ENCODE data around the gene CCDC88C. TPM values are rescaled to one million over a fixed set of nuclear protein-coding genes. Genes with fewer than 3 reads are reported as not detected.

CCDC88C gene
- total RNA-seq, 2 experiments from 2014 or later = 269 to 287 TPM

DNA sequence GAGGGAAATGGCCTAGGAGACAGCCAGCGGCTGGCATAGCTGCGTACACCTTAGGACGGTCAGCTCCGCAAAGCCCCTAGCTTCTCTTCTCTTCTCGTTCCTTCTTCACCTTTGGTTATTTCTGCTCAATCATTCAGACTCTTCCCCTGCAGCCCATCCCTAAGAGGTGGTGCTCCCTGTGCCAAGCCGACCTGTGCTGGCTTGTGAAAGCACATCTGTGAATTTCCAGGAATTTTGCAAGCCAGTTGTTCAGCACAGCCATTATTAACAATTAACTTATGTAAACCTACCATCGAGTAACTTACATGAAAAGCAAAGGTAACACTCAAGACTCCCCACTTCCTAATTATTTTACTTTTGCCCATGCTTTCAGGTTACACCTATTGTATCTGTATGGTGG is 152.2 kb downstream of the CCDC88C start:
- CTCF ChIA-PET = interaction anchor here (2.1 kb wide), 1 partner anchor 88 kb away, joined by 13 read pairs; no protein-coding TSS in a partner anchor
- Histone ChIP-seq H3K4me3 (ENCODE audit: low read length) (no peak overlapping the region), H3K27ac (ENCODE audit: low read depth in 1 of 2, low read length in 2 of 2) (no peak overlapping the region), H3K36me3 (ENCODE audit: insufficient read depth, low read length) (peaks cover 11% of the 10 kb centered on the region), H3K27me3 (ENCODE audit: control insufficient read depth in 1 of 2, insufficient read depth in 2 of 2, low read length in 2 of 2) (no peaks in the 10 kb centered on the region), H3K4me1 (ENCODE audit: insufficient read depth, low read length) (peaks cover 34% of the 10 kb centered on the region), H3K9me3 (ENCODE audit: control insufficient read depth in 1 of 2, insufficient read depth in 1 of 2, low read length in 2 of 2) (no peaks in the 10 kb centered on the region)
- H3K4me1 Mint-ChIP-seq (ENCODE audit: low read depth) = peaks cover 60% of the 10 kb centered on the region
- no peak for ATAC-seq (ENCODE audit: poor library complexity)
- POLR2A ChIA-PET = interaction anchor here (1.1 to 3.6 kb wide), 4 partner anchors 9 to 22 kb away, joined by 4 to 59 read pairs (median 13); partner anchors contain the start of gene GPR68
- peaks cover 21% of the 10 kb centered on the region for H3K36me3 Mint-ChIP-seq (ENCODE audit: low read depth)
- H3K4me3 Mint-ChIP-seq = peak overlapping the region; percentile 75
- H3K9me3 Mint-ChIP-seq = no peaks in the 10 kb centered on the region
- intact Hi-C loops (cut with DNase I, micrococcal nuclease) = loop anchor here in 1 of 2 experiments (5.0 kb wide), 1 partner anchor 88 kb away; no protein-coding TSS in a partner anchor
- TF ChIP-seq, protein P1, sequence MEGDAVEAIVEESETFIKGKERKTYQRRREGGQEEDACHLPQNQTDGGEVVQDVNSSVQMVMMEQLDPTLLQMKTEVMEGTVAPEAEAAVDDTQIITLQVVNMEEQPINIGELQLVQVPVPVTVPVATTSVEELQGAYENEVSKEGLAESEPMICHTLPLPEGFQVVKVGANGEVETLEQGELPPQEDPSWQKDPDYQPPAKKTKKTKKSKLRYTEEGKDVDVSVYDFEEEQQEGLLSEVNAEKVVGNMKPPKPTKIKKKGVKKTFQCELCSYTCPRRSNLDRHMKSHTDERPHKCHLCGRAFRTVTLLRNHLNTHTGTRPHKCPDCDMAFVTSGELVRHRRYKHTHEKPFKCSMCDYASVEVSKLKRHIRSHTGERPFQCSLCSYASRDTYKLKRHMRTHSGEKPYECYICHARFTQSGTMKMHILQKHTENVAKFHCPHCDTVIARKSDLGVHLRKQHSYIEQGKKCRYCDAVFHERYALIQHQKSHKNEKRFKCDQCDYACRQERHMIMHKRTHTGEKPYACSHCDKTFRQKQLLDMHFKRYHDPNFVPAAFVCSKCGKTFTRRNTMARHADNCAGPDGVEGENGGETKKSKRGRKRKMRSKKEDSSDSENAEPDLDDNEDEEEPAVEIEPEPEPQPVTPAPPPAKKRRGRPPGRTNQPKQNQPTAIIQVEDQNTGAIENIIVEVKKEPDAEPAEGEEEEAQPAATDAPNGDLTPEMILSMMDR (IDR thresholded peaks at IDR 0.05) = no peak
- no peaks in the 10 kb centered on the region for H3K27me3 Mint-ChIP-seq
- no peak for DNase-seq
- H3K27ac Mint-ChIP-seq = peak overlapping the region; percentile 24

DNA sequence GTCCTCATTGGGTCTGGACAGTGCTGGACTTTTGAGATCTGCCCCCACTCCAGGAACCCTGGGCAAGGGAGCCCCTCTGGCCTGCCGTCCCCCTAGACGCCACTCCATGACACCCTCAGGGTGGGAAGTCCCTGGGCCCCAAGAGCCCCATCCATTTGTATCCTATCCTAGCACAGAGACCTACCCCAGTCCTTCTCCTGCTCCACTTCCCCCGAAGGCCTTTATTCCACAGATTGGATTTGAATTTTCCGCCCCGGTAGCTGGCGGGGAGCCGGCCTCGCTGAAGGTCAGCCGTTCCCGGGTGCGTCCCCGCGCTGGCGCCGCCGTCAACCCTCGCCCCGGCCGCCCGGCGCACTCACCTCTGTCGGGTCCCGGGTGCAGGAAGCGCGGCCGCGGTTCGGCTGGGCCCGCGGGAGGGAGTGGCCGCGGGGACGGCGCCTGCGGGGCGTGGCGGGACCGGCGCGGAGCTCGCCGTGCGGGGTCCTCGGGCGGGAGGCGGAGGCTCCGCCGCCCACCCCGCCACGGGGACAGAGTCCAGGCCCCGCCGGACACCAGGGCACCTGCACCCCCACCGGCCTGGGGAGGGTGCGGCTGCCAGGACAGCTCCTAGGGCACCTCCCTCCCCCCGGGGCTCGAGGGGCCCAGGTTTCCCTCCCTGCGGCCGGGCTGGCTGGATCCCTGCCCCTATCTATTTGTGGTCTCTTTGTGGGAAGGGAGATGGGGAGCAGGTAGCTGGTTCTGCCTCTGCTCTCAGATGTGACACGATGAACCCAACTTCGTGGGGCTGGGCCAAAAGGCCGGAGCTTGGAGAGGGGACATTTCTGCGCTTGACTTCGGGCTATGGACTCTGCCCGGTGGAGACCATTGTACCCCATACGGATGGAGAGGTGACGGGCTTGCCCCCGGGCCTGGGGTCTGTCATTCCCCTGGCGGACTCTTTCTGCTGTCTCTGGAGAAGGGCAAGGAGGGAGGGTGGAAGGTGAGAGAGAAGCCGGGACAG is 153.2 kb downstream of the CCDC88C start:
- H3K27me3 ChIP-seq (ENCODE audit: control insufficient read depth in 1 of 2, insufficient read depth in 2 of 2, low read length in 2 of 2) = no peaks in the 10 kb centered on the region
- Mint-ChIP-seq H3K36me3 (ENCODE audit: low read depth) (peaks cover 13% of the 10 kb centered on the region), H3K27ac (peak overlapping the region; percentile 24), H3K27me3 (no peaks in the 10 kb centered on the region), H3K9me3 (no peaks in the 10 kb centered on the region), H3K4me3 (peak overlapping the region; percentile 75), H3K4me1 (ENCODE audit: low read depth) (peaks cover 58% of the 10 kb centered on the region)
- peak overlapping the region in 1 of 2 donors; percentile 29 for H3K27ac ChIP-seq (ENCODE audit: low read depth in 1 of 2, low read length in 2 of 2)
- H3K4me1 ChIP-seq (ENCODE audit: insufficient read depth, low read length) = peaks cover 42% of the 10 kb centered on the region
- CTCF ChIA-PET = interaction anchor here (1.6 to 2.1 kb wide), 2 partner anchors 12 to 87 kb away, joined by 3 to 13 read pairs; no protein-coding TSS in a partner anchor
- peak in 5 of 14 experiments; percentile 30 to 65 (median 48) for DNase-seq
- intact Hi-C loops (cut with DNase I, micrococcal nuclease) = loop anchor here (5.0 kb wide), 2 partner anchors 37 to 87 kb away; no protein-coding TSS in a partner anchor
- TF ChIP-seq, protein P1 (IDR thresholded peaks at IDR 0.05) = no peak
- H3K9me3 ChIP-seq (ENCODE audit: control insufficient read depth in 1 of 2, insufficient read depth in 1 of 2, low read length in 2 of 2) = no peaks in the 10 kb centered on the region
- H3K4me3 ChIP-seq (ENCODE audit: low read length) = peak overlapping the region; percentile 37
- POLR2A ChIA-PET = interaction anchor here (0.7 to 3.6 kb wide), 11 partner anchors 8 to 71 kb away, joined by 3 to 59 read pairs (median 4); partner anchors contain the start of gene GPR68
- ATAC-seq (ENCODE audit: poor library complexity) = peak; percentile 50
- peaks cover 4% of the 10 kb centered on the region for H3K36me3 ChIP-seq (ENCODE audit: insufficient read depth, low read length)

DNA sequence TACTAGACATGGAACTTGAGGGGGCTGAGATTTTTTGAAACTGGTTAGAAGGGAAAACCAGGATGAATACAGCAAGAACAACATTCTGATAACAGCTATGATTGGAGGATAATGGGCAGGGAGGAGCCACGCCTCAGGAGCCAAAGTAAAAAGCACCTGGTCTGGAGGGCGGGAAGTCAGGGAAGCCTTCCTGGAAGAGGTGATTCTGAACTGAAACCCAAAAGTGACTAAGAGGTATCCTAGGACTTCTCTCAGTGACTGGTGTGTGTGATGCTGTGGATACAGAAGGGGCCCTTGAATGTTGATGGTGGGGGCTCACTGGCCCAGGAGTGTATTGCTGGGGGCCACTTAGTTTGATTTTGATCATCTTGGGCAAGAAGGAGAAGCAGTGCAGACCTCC is 154.3 kb downstream of the CCDC88C start:
- TF ChIP-seq, protein P1 (IDR thresholded peaks at IDR 0.05) = no peak
- H3K9me3 ChIP-seq (ENCODE audit: control insufficient read depth in 1 of 2, insufficient read depth in 1 of 2, low read length in 2 of 2) = no peaks in the 10 kb centered on the region
- peak overlapping the region; percentile 72 for H3K4me3 Mint-ChIP-seq
- CTCF ChIA-PET = interaction anchor here (1.6 to 2.1 kb wide), 2 partner anchors 11 to 86 kb away, joined by 3 to 13 read pairs; no protein-coding TSS in a partner anchor
- H3K36me3 Mint-ChIP-seq (ENCODE audit: low read depth) = peaks cover 4% of the 10 kb centered on the region
- intact Hi-C loops (cut with DNase I, micrococcal nuclease) = loop anchor here (2.0 to 5.0 kb wide), 2 partner anchors 35 to 36 kb away; no protein-coding TSS in a partner anchor
- H3K9me3 Mint-ChIP-seq = no peaks in the 10 kb centered on the region
- no peak overlapping the region for H3K4me3 ChIP-seq (ENCODE audit: low read length)
- H3K4me1 ChIP-seq (ENCODE audit: insufficient read depth, low read length) = peaks cover 45% of the 10 kb centered on the region
- no peak for ATAC-seq (ENCODE audit: poor library complexity)
- DNase-seq = no peak
- H3K27me3 Mint-ChIP-seq = no peaks in the 10 kb centered on the region
- H3K27ac ChIP-seq (ENCODE audit: low read depth in 1 of 2, low read length in 2 of 2) = no peak overlapping the region
- H3K27ac Mint-ChIP-seq = peak overlapping the region; percentile 2
- POLR2A ChIA-PET = interaction anchor here (2.0 to 3.6 kb wide), 3 partner anchors 11 to 20 kb away, joined by 10 to 59 read pairs (median 16); partner anchors contain the start of gene GPR68
- peaks cover 57% of the 10 kb centered on the region for H3K4me1 Mint-ChIP-seq (ENCODE audit: low read depth)
- no peaks in the 10 kb centered on the region for H3K36me3 ChIP-seq (ENCODE audit: insufficient read depth, low read length)
- H3K27me3 ChIP-seq (ENCODE audit: control insufficient read depth in 1 of 2, insufficient read depth in 2 of 2, low read length in 2 of 2) = no peaks in the 10 kb centered on the region
